ENCODE measurements around the gene PPP4R2. TPM values are rescaled to one million over a fixed set of nuclear protein-coding genes. Genes with fewer than 3 reads are reported as not detected.

Gene PPP4R2
- total and polyA plus RNA-seq, 2 donors (not counting 3 experiments of a cell fraction or from before 2014, with no cell fraction given): 6.5 to 74.4 TPM

DNA sequence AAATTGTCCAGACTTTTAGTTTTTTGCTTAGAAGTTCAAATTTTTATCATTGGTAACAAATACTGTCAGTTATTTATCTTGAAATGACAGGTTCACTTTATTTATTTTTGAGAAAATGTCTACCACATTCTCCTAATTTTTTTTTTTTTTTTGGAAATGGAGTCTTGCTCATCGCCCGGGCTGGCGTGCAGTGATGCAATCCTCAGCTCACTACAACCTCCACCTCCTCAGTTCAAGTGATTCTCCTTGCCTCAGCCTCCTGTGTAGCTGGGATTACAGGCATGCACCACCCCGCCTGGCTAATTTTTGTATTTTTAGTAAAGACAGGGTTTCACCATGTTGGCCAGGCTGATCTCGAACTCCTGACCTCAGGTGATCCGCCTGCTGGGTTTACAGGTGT lies 48.8 kb downstream of the PPP4R2 start:
- Histone ChIP-seq H4K20me1 (replicated peaks; ENCODE audit: control insufficient read depth, extremely low read depth, insufficient read depth, low read length) (peaks cover 26% of the 10 kb centered on the region), H3K27me3 (ENCODE audit: control insufficient read depth in 2 of 2, insufficient read depth in 2 of 2, low read length in 2 of 2) (no peaks in the 10 kb centered on the region), H3K4me2 (ENCODE audit: insufficient read depth, low read length) (no peak overlapping the region), H3K27ac (ENCODE audit: insufficient read depth, low read depth, low read length) (no peak overlapping the region), H3K4me1 (ENCODE audit: control insufficient read depth, extremely low read depth, insufficient read depth, low read length) (peaks cover 8% of the 10 kb centered on the region), H3K36me3 (ENCODE audit: control insufficient read depth in 2 of 2, extremely low read depth in 1 of 2, insufficient read depth in 2 of 2, low read length in 2 of 2) (no peaks in the 10 kb centered on the region), H3K9me3 (replicated peaks; ENCODE audit: control insufficient read depth, insufficient read depth, low read length) (no peaks in the 10 kb centered on the region), H3K79me2 (ENCODE audit: control insufficient read depth, insufficient read depth, low read length) (peaks cover 98% of the 10 kb centered on the region), H3K9me1 (replicated peaks; ENCODE audit: control insufficient read depth, extremely low read depth, insufficient read depth, low read length) (no peaks in the 10 kb centered on the region), H3K9ac (replicated peaks; ENCODE audit: extremely low read depth, insufficient read depth, low read length) (no peak overlapping the region), H3K4me3 (replicated peaks in 1 of 3; ENCODE audit: insufficient read depth in 1 of 3, low read depth in 1 of 3, low read length in 3 of 3) (no peak overlapping the region), H2AFZ (ENCODE audit: low read depth, low read length) (no peak overlapping the region)
- CTCF ChIA-PET: interaction anchor here (2.4 kb wide), 1 partner anchor 11 kb away, joined by 9 read pairs; no protein-coding TSS in a partner anchor
- FAIRE-seq (no peak), DNase-seq (ENCODE audit: low read depth, low spot score) (no peak)
- POLR2A ChIA-PET: no interaction called here
- dilution Hi-C loops (cut with MboI; ENCODE audit: extremely low pct_ligation_motif_present, low sequenced_read_pairs) (no loop called here), intact Hi-C loops (cut with micrococcal nuclease) (no loop called here)
- TF ChIP-seq POLR2AphosphoS5 (IDR thresholded peaks at IDR 0.05; ENCODE audit: insufficient read depth, low read depth, low read length) (no peak), FOS (IDR thresholded peaks at IDR 0.05; ENCODE audit: borderline replicate concordance, insufficient read depth, low read length) (no peak), EZH2 (IDR thresholded peaks at IDR 0.05; ENCODE audit: borderline replicate concordance, low read depth, low read length, severe bottlenecking) (no peak)
- BruUV-seq (replicated peaks): no TSS peak

DNA sequence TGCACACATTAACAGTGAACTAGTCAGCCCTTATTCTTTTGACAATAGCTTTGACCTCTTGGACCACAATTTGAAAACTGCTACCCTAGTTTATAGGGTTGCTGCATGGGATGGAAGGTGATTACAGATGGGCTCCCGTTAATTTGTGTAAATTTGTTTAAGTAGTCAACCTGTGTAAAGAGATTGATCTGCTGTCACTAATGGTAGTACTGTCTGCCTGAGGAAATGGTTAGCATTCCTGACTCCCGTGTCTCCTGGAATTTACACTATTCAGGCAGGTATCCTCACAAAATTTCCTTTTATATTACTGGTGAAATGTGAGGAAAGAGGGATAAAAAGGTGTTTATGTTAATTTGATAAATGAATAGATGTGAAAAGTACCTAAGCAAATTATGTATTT lies 49.6 kb downstream of the PPP4R2 start:
- Histone ChIP-seq H3K36me3 (ENCODE audit: control insufficient read depth in 2 of 2, extremely low read depth in 1 of 2, insufficient read depth in 2 of 2, low read length in 2 of 2) (no peaks in the 10 kb centered on the region), H3K9ac (replicated peaks; ENCODE audit: extremely low read depth, insufficient read depth, low read length) (no peak overlapping the region), H3K9me3 (replicated peaks; ENCODE audit: control insufficient read depth, insufficient read depth, low read length) (no peaks in the 10 kb centered on the region), H2AFZ (ENCODE audit: low read depth, low read length) (no peak overlapping the region), H3K79me2 (ENCODE audit: control insufficient read depth, insufficient read depth, low read length) (peaks cover 98% of the 10 kb centered on the region), H3K27ac (ENCODE audit: insufficient read depth, low read depth, low read length) (no peak overlapping the region), H4K20me1 (replicated peaks; ENCODE audit: control insufficient read depth, extremely low read depth, insufficient read depth, low read length) (peaks cover 21% of the 10 kb centered on the region), H3K4me1 (ENCODE audit: control insufficient read depth, extremely low read depth, insufficient read depth, low read length) (peaks cover 8% of the 10 kb centered on the region), H3K4me3 (replicated peaks in 1 of 3; ENCODE audit: insufficient read depth in 1 of 3, low read depth in 1 of 3, low read length in 3 of 3) (no peak overlapping the region), H3K9me1 (replicated peaks; ENCODE audit: control insufficient read depth, extremely low read depth, insufficient read depth, low read length) (no peaks in the 10 kb centered on the region), H3K4me2 (ENCODE audit: insufficient read depth, low read length) (no peak overlapping the region), H3K27me3 (ENCODE audit: control insufficient read depth in 2 of 2, insufficient read depth in 2 of 2, low read length in 2 of 2) (no peaks in the 10 kb centered on the region)
- FAIRE-seq: no peak
- intact Hi-C loops (cut with micrococcal nuclease) (loop anchor here (1.0 kb wide), 1 partner anchor 9 kb away; no protein-coding TSS in a partner anchor), dilution Hi-C loops (cut with MboI; ENCODE audit: extremely low pct_ligation_motif_present, low sequenced_read_pairs) (no loop called here)
- no peak for DNase-seq (ENCODE audit: low read depth, low spot score)
- TF ChIP-seq, protein P1, sequence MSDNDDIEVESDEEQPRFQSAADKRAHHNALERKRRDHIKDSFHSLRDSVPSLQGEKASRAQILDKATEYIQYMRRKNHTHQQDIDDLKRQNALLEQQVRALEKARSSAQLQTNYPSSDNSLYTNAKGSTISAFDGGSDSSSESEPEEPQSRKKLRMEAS (IDR thresholded peaks at IDR 0.05; ENCODE audit: insufficient read depth, insufficient read length): no peak
- no peak for TF ChIP-seq EZH2 (IDR thresholded peaks at IDR 0.05; ENCODE audit: borderline replicate concordance, low read depth, low read length, severe bottlenecking)
- no peak for TF ChIP-seq MYC (IDR thresholded peaks at IDR 0.05; ENCODE audit: low read depth, low read length)
- TF ChIP-seq JUN (IDR thresholded peaks at IDR 0.05; ENCODE audit: borderline replicate concordance, insufficient read depth, insufficient read length, low read depth): no peak
- ChIA-PET CTCF (interaction anchor here (1.0 to 2.4 kb wide), 3 partner anchors 10 to 109 kb away, joined by 3 to 9 read pairs (median 3); no protein-coding TSS in a partner anchor), POLR2A (no interaction called here)
- no TSS peak for BruUV-seq (replicated peaks)

Data from endothelial cell of umbilical vein (primary cell).